Stimulated activated CD4-positive, alpha-beta T cell treated with anti-CD3 and anti-CD28 coated beads, Interleukin-1b, Interleukin-23, amount 100 ng/mL, for 24 hours (primary cell): ENCODE results near the gene RAD9A.
"Not testable (repeated sequence)": the region's sequence is repeated elsewhere in the genome, so short reads cannot be mapped to it uniquely, and the experiment has no call there.

ENCODE experiments used
- DNase-seq, 4 experiments: peaks; one replicate each; pipeline ENCODE4 v3.0.0-alpha.2; 2020; ENCODE audit warnings: low read depth in 4 of 4, low spot score in 1 of 4

Gene RAD9A

GRCh38 chr11:67395555-67396258 lies 3.9 kb downstream of the RAD9A start:
- no peak for DNase-seq

DNA sequence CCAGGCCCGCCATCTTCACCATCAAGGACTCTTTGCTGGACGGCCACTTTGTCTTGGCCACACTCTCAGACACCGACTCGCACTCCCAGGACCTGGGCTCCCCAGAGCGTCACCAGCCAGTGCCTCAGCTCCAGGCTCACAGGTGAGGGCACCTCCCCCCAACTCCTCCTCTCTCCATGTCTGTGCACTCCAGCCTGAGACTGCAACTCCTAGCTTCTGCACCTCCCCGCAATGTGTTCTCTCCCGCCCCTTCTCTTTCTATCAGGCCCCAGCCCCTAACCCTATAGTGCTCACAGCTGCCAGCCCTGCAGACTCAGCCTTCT lies 4.4 kb downstream of the RAD9A start:
- DNase-seq: no peak

DNA sequence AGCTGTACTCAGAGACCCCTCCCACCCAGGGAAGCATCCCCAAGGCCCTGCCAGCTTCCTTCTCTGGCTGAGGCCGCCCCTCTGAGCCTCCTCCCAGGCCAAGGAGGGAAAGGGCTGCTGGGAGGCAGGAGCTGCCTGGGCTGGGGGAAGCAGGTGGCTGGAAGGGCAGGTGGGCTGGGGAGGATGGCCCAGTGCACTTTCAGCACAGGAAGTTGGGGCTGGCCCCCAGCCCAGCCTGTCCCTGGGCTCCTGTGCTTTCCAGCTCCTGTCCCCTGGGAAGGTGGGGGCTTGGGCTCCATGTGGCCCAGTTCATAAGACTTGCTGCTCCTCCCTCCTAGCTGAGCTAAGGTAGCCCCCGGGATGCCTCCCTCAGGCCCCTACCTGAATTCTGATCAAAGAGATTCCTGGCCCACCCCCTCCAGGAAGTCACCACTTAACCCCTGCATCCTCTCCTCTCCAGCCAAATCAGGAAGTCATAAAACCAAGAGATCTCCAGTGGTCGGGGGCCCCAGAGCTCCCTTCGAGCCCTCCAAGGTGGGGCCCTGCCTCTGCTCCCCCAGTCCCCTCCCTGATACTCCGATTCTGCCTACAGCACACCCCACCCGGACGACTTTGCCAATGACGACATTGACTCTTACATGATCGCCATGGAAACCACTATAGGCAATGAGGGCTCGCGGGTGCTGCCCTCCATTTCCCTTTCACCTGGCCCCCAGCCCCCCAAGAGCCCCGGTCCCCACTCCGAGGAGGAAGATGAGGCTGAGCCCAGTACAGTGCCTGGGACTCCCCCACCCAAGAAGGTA lies 5.0 kb downstream of the RAD9A start:
- no peak for DNase-seq

DNA sequence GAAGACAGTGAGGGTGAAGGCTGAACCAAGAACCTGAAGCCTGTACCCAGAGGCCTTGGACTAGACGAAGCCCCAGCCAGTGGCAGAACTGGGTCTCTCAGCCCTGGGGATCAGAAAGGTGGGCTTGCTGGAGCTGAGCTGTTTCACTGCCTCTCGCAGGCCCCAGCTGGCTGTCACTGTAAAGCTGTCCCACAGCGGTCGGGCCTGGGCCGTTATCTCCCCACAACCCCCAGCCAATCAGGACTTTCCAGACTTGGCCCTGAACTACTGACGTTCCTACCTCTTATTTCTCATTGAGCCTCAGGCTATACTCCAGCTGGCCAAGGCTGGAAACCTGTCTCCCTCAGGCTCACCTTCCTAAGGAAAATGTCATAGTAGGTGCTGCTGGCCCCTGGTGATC lies 5.8 kb downstream of the RAD9A start:
- no peak for DNase-seq

GRCh38 chr11:67397986-67398660 lies 6.3 kb downstream of the RAD9A start:
- DNase-seq: no peak

DNA sequence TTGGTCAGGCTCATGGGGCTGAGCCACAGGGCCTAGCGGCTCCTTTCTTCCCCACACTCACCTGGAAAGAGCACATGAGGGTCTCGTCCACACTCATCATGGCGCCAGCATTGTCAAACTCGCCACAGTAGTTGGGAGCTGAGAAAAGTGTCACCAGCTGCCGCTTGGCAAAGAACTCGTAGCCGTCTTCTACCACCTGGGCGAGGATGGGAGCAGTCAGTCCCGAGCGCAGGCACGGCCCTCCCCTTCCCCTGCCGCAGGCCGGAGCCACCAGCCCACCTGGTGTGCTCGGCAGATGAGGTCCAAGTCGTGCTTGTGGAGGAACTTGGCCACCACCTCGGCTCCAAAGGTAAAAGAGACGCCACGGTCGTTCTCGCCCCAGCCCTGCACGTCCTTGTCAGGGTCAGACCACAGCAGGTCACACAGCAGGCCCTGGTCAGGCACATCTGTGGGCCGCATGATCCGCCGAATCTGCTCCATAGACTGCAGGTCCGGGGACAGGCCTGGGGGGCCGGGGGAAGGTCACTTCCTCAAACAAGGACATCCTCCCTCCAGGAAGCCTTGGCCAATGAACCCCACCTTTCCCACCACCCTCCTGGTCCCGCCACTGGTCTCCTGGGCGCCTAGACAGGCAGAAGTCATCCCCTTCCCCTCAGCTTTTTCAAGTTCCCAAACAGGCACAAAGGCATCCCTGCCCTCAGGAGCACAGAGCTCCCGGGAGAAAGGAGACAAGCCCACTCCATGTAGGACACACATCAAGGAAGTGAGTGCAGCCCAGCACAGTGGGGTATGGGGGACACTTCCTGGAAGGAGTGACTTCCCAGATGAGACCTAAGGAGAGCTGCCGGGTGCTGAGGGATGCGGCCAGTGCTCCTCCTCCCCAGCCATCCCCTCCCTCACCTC lies 7.1 kb downstream of the RAD9A start:
- DNase-seq: no peak

- DNase-seq: no peak
Measured at GRCh38 chr11:67400251-67400941, 8.6 kb downstream of the RAD9A start.

DNA sequence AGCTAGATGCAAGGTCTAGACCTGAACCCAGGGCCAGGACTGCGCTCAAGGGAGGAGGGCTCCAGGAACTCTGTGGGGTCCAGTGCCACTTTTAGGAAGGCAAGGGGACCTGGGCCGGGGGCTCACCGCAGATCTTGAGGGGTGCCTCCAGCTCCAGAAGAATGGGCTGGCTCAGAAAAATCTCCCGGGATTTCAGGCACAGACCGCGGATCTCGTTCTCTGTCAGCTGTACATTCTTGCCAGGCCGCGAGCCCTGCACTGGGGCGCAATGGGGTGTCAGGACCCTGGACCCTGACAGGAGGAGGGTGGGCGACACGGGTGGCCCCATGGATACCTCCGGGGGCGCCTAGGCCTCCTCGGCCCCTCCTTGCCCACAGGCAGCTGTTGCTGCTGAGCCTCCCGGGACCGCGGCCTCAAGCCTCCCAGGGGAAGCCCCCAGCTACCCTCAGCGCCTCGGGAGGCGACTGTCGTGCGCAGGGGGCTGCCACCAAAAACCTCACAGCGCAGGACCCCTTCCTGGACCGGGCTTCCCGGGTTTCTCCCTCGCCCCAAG lies 9.2 kb downstream of the RAD9A start:
- DNase-seq: no peak

- DNase-seq: peak; percentile 83 to 92 (median 85)
Measured at GRCh38 chr11:67401495-67402191, 9.9 kb downstream of the RAD9A start, which contains the start of gene PPP1CA. PPP1CA (minus strand) TSS chr11:67401858; CDS start chr11:67401782, 76 bp downstream.

DNA sequence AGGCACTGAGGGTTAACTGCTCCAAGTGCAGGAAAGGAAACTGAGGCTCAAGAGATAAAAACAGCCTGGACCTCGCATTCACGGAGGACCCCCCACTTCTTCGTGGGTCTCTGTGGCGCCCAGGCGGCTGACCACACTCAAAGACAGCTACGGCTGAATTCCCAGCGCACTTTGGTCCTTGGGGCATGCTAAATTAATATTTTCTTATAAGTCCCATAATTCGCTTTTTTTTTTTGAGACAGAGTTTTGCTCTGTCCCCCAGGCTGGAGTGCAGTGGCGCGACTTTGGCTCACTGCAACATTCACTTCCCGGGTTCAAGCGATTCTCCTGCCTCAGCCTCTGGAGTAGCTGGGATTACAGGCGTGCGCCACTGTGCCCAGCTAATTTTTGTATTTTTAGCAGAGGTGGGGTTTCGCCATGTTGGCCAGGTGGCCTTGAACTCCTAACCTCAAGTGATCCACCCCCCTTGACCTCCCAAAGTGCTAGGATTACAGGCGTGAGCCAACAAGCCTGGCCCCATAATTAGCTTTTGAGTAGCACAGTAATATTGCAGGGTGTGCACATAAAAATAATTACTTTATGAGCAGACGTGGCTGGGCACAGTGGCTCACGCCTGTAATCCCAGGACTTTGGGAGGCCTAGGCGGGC lies 10.5 kb downstream of the RAD9A start:
- not testable (repeated sequence) for DNase-seq

GRCh38 chr11:67403085-67403484 lies 11.3 kb downstream of the RAD9A start:
- not testable (repeated sequence) for DNase-seq

DNA sequence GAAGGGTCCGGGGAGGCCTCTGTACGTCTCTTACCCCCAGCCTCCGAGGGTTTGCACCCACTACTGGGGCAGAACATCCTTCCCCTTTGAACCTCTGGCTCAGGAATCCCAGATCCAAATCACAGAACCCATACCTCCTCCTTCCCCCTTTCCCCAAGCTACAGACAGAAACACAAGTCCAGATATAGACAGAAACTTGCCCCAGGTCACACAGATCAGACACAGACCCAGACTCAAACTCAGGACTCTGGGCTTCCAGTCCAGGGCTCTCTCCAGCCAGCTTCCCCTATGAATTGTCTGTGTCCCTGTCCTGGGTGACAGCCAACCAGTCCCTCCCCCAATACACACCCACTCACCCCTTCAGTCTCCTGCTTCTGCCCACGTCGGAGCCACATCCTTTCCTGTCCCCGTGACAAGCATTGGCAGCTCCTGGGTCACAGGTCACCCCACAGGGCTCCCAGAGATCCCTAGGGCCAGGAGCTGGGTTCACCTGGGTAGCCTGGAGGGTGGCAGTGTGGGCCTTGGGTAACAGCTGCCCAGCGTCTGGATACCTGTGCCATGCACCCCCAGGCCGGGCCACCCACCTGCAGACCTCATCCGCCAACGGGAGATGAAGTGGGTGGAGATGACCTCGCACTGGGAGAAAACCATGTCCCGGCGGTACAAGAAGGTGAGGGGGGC lies 12.9 kb downstream of the RAD9A start:
- no peak for DNase-seq

DNA sequence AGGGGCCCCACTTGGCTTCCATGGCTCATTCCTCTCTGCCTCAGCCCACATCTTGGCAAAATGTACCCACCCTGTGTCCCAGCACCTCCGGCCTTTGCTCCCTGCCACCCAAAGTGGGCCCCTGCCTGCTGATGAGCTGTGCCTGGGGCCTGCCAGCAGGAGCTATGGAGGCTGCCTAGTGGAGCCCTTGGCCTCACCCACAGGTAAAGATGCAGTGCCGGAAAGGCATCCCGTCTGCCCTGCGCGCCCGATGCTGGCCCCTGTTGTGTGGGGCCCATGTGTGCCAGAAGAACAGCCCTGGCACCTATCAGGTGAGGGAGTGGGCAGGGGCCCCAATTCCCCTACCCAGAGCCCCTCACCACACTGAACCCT lies 13.4 kb downstream of the RAD9A start:
- DNase-seq: no peak

DNA sequence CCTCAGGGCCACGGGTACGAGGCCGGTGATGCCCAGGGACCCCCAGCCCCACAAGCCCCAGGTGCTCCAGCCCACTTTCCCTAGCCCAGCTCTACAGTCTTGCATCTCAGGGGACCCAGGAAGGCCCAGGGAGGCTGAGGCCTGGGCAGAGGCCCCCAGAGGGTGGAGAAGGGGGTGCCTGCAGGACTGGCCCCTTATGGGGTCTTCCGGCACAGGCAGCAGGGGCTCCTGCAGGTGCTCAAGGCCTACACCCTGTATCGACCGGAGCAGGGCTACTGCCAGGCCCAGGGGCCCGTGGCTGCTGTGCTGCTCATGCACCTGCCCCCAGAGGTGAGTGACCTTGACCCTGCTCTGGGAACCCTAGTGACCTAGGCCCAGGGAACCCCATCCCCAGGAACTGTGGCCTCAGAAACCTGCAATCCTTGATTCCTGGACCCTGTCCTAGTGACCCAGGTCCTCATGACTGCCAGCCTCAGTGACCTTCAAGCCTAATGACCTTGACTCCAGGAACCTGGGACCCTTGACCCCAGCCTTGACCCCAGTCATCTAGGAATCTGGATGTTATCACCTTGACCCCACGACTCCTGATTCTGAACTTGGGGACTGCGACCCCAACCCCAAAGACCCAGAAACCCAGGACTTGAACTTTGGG lies 14.0 kb downstream of the RAD9A start:
- no peak for DNase-seq

- no peak for DNase-seq
Measured at GRCh38 chr11:67406420-67406968, 14.7 kb downstream of the RAD9A start.

DNA sequence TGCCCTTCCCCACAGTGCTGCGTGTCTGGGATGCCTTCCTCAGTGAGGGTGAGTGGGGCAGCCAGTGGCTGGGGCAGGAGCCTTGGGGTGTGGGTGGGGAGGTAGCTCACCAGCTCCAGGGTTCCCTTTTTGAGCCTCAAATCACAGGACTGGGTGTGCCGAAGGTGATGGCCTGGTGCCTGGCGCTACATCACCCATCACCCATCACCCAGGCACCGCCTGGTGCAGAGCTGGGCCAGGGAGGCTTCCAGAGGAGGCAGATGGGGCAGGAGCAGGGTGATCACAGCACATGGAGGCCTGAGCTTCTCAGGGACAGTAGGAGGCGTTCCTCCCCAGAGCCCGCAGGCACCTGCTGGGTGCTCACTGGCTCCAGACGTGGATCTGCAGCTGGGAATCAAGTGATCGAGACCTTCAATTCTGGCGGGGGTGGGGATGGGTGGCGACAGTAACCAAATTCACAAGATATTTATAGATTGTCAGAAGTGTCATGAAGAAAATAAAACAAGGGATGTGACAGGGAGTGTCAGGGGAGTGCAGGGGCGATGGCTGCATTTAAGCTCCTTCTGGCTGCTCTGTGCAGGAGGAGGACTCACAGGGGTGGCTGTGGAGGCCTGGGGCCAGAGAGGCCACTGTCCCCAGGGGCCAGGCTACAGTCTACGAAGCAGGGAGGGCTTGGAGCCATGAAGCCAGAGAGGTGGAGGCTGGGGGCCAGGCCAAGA lies 15.3 kb downstream of the RAD9A start:
- no peak for DNase-seq

DNA sequence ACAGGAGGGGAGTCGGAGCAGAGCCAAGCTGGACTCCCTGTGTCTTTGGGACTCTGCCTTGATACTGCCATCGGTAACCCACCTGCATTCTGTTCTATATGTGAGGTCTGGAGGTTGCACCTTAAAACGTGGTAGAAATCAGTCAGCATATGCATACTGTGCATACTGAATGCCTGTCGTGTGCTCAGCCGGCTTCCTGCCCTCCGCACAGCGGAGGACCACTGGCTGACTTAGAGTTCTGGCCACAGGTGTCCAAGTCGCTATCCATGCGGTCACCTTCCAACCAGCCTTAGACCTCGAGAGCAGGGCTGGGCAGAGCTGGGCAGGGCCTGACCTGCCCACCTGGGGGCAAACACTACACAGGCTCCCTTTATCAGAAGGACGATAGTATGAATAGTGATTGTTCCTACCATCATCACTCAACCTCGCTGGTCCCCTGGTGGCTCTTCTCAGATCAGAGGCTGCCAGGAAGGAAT lies 15.9 kb downstream of the RAD9A start:
- no peak for DNase-seq
